ENCODE results near the gene ZNF865. TPM values are rescaled to one million over a fixed set of nuclear protein-coding genes. Genes with fewer than 3 reads are reported as not detected.

The ZNF865 gene
- total RNA-seq, 1 donor from 2014 or later: 5.6 TPM

DNA sequence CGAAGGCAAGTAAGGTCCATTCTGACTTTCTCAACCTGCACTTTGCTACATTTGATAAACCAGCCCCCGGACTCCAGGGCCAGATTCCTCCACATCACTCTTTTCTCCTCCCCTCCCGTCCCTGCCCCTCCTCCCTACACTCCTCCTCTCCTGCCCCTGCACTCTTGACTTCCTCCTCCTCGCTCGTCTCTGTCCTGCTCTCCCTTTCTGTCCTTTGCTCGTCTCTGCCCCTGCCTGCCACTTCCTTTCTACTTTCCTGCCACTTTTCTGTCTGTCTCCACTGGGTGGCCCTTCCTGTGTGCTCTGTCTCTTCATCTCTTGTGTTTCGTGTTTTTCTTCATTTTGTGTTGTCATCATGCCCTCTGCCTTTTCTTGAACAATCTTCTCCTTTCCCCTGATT lies 56.4 kb downstream of the ZNF865 start:
- Histone ChIP-seq H3K4me3 (ENCODE audit: low read depth, low read length) (no peak overlapping the region), H3K36me3 (ENCODE audit: control insufficient read depth, insufficient read depth, low read length) (peaks cover 10% of the 10 kb centered on the region), H3K27me3 (ENCODE audit: control insufficient read depth, insufficient read depth, low read length) (no peaks in the 10 kb centered on the region)
- no peak for DNase-seq (ENCODE audit: low read depth)
- TF ChIP-seq, protein P1, sequence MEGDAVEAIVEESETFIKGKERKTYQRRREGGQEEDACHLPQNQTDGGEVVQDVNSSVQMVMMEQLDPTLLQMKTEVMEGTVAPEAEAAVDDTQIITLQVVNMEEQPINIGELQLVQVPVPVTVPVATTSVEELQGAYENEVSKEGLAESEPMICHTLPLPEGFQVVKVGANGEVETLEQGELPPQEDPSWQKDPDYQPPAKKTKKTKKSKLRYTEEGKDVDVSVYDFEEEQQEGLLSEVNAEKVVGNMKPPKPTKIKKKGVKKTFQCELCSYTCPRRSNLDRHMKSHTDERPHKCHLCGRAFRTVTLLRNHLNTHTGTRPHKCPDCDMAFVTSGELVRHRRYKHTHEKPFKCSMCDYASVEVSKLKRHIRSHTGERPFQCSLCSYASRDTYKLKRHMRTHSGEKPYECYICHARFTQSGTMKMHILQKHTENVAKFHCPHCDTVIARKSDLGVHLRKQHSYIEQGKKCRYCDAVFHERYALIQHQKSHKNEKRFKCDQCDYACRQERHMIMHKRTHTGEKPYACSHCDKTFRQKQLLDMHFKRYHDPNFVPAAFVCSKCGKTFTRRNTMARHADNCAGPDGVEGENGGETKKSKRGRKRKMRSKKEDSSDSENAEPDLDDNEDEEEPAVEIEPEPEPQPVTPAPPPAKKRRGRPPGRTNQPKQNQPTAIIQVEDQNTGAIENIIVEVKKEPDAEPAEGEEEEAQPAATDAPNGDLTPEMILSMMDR (IDR thresholded peaks at IDR 0.05; ENCODE audit: insufficient read depth, low read length, poor library complexity, severe bottlenecking): no peak

DNA sequence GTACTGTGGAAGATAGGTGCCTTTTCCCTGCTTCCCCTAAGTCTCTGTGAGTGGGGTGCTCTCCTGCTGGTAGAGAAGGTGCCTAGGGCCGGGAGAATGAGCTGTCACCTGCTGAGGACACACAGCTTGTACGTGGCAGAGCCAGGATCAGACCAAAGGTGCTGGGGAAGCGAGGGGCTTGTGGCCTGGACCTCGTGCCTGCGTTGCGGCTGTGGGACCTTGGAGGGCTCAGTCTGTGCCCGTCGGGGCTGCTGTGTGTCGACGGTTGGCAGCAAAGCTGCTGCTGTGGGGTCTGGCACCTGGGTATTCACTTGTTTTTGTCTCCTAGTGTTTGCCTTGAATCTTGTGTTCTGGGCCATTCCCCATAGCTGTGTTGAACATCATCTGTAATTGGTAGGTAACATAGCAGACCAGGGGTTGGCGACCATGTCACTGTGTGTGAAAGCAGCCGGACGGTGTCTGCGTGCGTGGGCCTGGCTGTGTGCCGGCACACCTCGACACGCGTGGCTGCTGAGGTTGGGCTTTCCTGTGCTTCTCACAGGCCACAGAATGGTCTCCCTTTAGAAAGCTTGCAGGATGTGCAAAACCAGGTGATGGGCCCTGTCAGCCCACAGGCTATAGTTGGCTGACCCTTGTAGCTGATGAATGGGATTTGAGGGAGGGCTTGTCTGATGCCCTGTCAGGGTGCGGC lies 58.5 kb downstream of the ZNF865 start:
- Histone ChIP-seq H3K4me3 (ENCODE audit: low read depth, low read length) (no peak overlapping the region), H3K36me3 (ENCODE audit: control insufficient read depth, insufficient read depth, low read length) (peaks cover 10% of the 10 kb centered on the region), H3K27me3 (ENCODE audit: control insufficient read depth, insufficient read depth, low read length) (no peaks in the 10 kb centered on the region)
- no peak for DNase-seq (ENCODE audit: low read depth)
- TF ChIP-seq, protein P1 (IDR thresholded peaks at IDR 0.05; ENCODE audit: insufficient read depth, low read length, poor library complexity, severe bottlenecking): no peak

DNA sequence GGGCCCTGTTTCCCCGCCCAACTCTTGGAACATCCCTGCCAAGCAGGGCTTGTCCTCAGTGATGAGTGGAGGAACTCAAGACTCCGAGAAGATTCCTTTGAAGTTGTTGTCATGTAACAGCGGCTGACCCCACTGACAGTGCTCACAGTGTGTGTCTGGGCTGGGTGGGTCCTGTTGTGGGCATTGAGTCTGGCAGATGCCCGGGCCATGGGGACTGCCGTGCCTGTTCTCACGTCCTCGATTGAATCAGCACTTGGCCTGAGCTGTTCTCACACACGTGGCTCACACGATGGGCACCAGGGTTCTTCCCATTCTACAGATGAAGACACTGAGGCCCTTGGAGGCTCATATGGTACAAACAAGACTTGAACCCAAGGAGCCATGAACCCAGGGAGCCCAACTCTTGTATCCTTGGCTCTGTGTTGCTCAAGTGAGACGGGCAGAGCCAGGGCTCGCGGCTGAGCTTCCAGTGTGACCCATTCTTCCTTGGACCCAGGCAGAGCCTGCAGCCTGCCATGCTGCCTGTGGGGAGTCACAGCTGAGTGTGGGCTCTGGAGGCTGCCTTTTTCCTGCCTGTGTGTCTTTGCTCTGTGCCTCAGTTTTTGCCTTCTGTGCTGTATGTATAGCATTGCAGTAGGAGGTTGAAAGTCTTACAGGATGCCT lies 61.0 kb downstream of the ZNF865 start:
- no peak overlapping the region for H3K4me3 ChIP-seq (ENCODE audit: low read depth, low read length)
- H3K27me3 ChIP-seq (ENCODE audit: control insufficient read depth, insufficient read depth, low read length): no peaks in the 10 kb centered on the region
- no peak for DNase-seq (ENCODE audit: low read depth)
- peaks cover 13% of the 10 kb centered on the region for H3K36me3 ChIP-seq (ENCODE audit: control insufficient read depth, insufficient read depth, low read length)
- TF ChIP-seq, protein P1 (IDR thresholded peaks at IDR 0.05; ENCODE audit: insufficient read depth, low read length, poor library complexity, severe bottlenecking): no peak

Other genes starting within 250 kb of the ZNF865 start
- gene GARIN5B, start 242.4 kb upstream of the ZNF865 start, total RNA-seq: 0.07 TPM in 1 of 2 replicates, not detected in the other
- 32.1 and 38.7 TPM in 2 replicates for gene IL11, start 235.2 kb upstream of the ZNF865 start, total RNA-seq
- gene TMEM190, start 228.8 kb upstream of the ZNF865 start, total RNA-seq: not detected in 2 replicates
- 1.4 and 4.1 TPM in 2 replicates for gene TMEM238, start 221.4 kb upstream of the ZNF865 start, total RNA-seq
- gene RPL28, start 219.7 kb upstream of the ZNF865 start, total RNA-seq: 630 and 742 TPM in 2 replicates
- 53.4 and 53.6 TPM in 2 replicates for gene UBE2S, start 197.9 kb upstream of the ZNF865 start, total RNA-seq
- gene SHISA7, start 162.3 kb upstream of the ZNF865 start, total RNA-seq: not detected in 2 replicates
- 49.8 and 60.5 TPM in 2 replicates for gene ISOC2, start 144.0 kb upstream of the ZNF865 start, total RNA-seq
- not detected in 2 replicates for gene C19orf85, start 140.9 kb upstream of the ZNF865 start, total RNA-seq
- gene ZNF628, start 129.0 kb upstream of the ZNF865 start, total RNA-seq: 7.3 and 15.8 TPM in 2 replicates
- 17.1 and 18.2 TPM in 2 replicates for gene NAT14, start 120.5 kb upstream of the ZNF865 start, total RNA-seq
- gene SSC5D, start 117.2 kb upstream of the ZNF865 start, total RNA-seq: 0.21 and 0.33 TPM in 2 replicates
- 0.14 and 0.17 TPM in 2 replicates for gene SBK2, start 68.5 kb upstream of the ZNF865 start, total RNA-seq
- gene SBK3, start 60.1 kb upstream of the ZNF865 start, total RNA-seq: 0.33 TPM in 1 of 2 replicates, not detected in the other
- 14.4 and 22.0 TPM in 2 replicates for gene ZNF579, start 24.8 kb upstream of the ZNF865 start, total RNA-seq
- gene FIZ1, start 6.1 kb upstream of the ZNF865 start, total RNA-seq: 8.4 and 9.4 TPM in 2 replicates
- 32.7 and 35.0 TPM in 2 replicates for gene ZNF524, start 5.4 kb upstream of the ZNF865 start, total RNA-seq
- 3.6 and 6.3 TPM in 2 replicates for gene ZNF784, start 18.9 kb downstream of the ZNF865 start, total RNA-seq
- 10.1 and 10.4 TPM in 2 replicates for gene ZNF580, start 35.4 kb downstream of the ZNF865 start, total RNA-seq
- 36.9 and 41.8 TPM in 2 replicates for gene ZNF581, start 38.0 kb downstream of the ZNF865 start, total RNA-seq
- gene CCDC106, start 42.6 kb downstream of the ZNF865 start, total RNA-seq: 12.0 and 12.2 TPM in 2 replicates
- gene U2AF2, start 49.4 kb downstream of the ZNF865 start, total RNA-seq: 153 and 164 TPM in 2 replicates
- gene EPN1, start 69.6 kb downstream of the ZNF865 start, total RNA-seq: 155 and 186 TPM in 2 replicates
- gene NLRP9, start 132.8 kb downstream of the ZNF865 start, total RNA-seq: not detected in 2 replicates
- gene RFPL4A, start 153.4 kb downstream of the ZNF865 start, total RNA-seq: not detected in 2 replicates
- not detected in 2 replicates for gene RFPL4AL1, start 163.5 kb downstream of the ZNF865 start, total RNA-seq
- not detected in 2 replicates for gene NLRP11, start 226.4 kb downstream of the ZNF865 start, total RNA-seq
- not detected in 2 replicates for gene NLRP4, start 230.9 kb downstream of the ZNF865 start, total RNA-seq

Data from kidney epithelial cell (primary cell).